GM12878 (cell line): ENCODE measurements around the gene EPGN.

Experiments used
- CREB1 ChIP-seq: IDR thresholded peaks from 2 replicates; pipeline ENCODE4 v1.6.1; 2012; ENCODE audit warnings: low read depth, mild to moderate bottlenecking, inconsistent platforms
- GATAD2B ChIP-seq: fragments of 450-650 bp; conservative IDR thresholded peaks from 2 replicates; pipeline ENCODE4 v1.6.1; 2017; ENCODE audit warnings: low read depth, mild to moderate bottlenecking, moderate library complexity
- POLR2A ChIP-seq: IDR thresholded peaks from 2 replicates; pipeline ENCODE4 v1.6.1; 2011; ENCODE audit warnings: low read depth, mild to moderate bottlenecking, low read length
- POLR2AphosphoS5 ChIP-seq: IDR thresholded peaks from 2 replicates; pipeline ENCODE4 v1.6.1; 2011; ENCODE audit warnings: mild to moderate bottlenecking, low read length, inconsistent platforms
- RCOR1 ChIP-seq: conservative IDR thresholded peaks from 2 replicates; pipeline ENCODE4 v1.6.1; 2012; ENCODE audit warnings: low read depth, low read length, improper control_type of control experiment
- SIN3A ChIP-seq: IDR thresholded peaks from 2 replicates; pipeline ENCODE4 v1.6.1; 2012; ENCODE audit warnings: low read depth, low read length, improper control_type of control experiment
- SMARCA5 ChIP-seq: fragments of 450-650 bp; IDR thresholded peaks from 2 replicates; pipeline ENCODE4 v1.6.1; 2017; ENCODE audit warnings: mild to moderate bottlenecking
- STAT1 ChIP-seq: fragments of 450-650 bp; conservative IDR thresholded peaks from 2 replicates; pipeline ENCODE4 v1.6.1; 2014; ENCODE audit warnings: antibody characterized with exemption, mild to moderate bottlenecking
- YY1 ChIP-seq: IDR thresholded peaks from 2 replicates; pipeline ENCODE4 v1.6.1; 2011; ENCODE audit warnings: low read depth, mild to moderate bottlenecking, low read length
- ZNF24 ChIP-seq: fragments of 450-650 bp; IDR thresholded peaks from 2 replicates; pipeline ENCODE4 v1.6.1; 2017; ENCODE audit warnings: antibody characterized with exemption, mild to moderate bottlenecking
- TF ChIP-seq, protein P1 (sequence below), 3 experiments: IDR thresholded peaks in 2 of 3; conservative IDR thresholded peaks in 1 of 3; 2 replicates each; pipeline ENCODE4 v1.5.1; 2011; ENCODE audit warnings: low read depth in 3 of 3, low read length in 3 of 3, mild to moderate bottlenecking in 3 of 3, control low read depth in 2 of 3, moderate library complexity in 2 of 3, inconsistent platforms in 1 of 3, mixed read lengths in 1 of 3; ENCODE audit not compliant: control insufficient read depth in 2 of 3, insufficient read depth in 1 of 3; ENCODE audit errors: extremely low read depth in 1 of 3

DNA sequence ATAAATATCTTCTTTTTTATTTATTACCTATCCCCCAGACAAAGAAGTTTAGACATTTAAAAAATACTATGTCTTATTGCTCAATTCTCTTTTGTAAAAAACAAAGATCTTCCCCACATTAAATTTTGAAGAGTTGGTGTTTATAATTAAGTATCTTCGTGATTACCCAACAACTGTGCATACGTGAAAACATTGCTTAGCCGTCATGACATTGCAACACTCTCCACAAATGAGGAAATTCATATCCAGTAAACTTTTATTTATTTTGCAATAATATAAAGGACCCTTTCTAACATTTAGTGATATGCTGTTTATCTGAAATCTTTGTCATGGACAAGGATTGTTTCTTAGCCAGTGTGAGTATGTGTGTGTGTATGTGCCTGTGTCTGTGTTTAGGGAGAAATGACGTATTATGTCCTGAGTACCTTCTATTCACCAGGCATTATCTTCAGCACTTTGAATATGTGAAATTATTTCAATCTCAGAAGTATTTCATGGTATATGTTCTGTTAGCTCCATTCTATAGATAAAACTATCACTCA is 30.6 kb downstream of the EPGN start:
- TF ChIP-seq ZNF24 (no peak), SMARCA5 (no peak), POLR2A (no peak), SIN3A (no peak), GATAD2B (no peak), STAT1 (no peak), RCOR1 (no peak), POLR2AphosphoS5 (no peak), YY1 (no peak), CREB1 (no peak)
- TF ChIP-seq, protein P1, sequence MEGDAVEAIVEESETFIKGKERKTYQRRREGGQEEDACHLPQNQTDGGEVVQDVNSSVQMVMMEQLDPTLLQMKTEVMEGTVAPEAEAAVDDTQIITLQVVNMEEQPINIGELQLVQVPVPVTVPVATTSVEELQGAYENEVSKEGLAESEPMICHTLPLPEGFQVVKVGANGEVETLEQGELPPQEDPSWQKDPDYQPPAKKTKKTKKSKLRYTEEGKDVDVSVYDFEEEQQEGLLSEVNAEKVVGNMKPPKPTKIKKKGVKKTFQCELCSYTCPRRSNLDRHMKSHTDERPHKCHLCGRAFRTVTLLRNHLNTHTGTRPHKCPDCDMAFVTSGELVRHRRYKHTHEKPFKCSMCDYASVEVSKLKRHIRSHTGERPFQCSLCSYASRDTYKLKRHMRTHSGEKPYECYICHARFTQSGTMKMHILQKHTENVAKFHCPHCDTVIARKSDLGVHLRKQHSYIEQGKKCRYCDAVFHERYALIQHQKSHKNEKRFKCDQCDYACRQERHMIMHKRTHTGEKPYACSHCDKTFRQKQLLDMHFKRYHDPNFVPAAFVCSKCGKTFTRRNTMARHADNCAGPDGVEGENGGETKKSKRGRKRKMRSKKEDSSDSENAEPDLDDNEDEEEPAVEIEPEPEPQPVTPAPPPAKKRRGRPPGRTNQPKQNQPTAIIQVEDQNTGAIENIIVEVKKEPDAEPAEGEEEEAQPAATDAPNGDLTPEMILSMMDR (IDR thresholded peaks at IDR 0.05 in 2 of 3, conservative IDR thresholded peaks at IDR 0.05 in 1 of 3; ENCODE audit: control insufficient read depth in 2 of 3, extremely low read depth in 1 of 3, insufficient read depth in 1 of 3, low read depth in 3 of 3, low read length in 3 of 3): no peak
